ENCODE measurements around the gene CD81. TPM values are rescaled to one million over a fixed set of nuclear protein-coding genes. Genes with fewer than 3 reads are reported as not detected.

CD81 gene
- total RNA-seq, 5 donors from 2014 or later (not counting 1 experiment from before 2014, with no cell fraction given): 124 to 213 (median 146) TPM

DNA sequence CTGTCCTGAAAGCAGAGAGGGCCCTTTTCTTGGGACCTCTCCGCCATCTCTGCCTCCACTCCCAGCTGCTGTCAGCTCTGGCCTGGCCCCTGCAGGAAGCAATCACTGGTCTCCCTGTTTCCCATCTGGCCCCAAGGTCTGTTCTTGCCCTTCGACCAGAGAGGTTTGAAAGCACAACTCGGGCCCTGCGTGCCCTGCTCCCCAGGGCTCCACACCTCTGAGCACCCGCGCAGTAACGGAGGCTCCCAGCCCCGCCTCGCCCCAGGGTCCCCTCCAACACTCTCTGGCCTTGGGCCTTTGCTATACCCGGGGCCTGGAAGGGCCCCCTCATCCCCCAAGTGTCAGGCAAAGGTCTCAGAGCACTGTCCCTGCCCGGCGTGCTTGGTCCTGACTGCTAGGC, 7.8 kb upstream of the CD81 start:
- H3K4me3 Mint-ChIP-seq: no peak overlapping the region
- DNase-seq: no peak
- Histone ChIP-seq H3K4me1 (ENCODE audit: control insufficient read depth in 1 of 2, extremely low read depth in 1 of 2, insufficient read depth in 2 of 2, low read length in 2 of 2) (no peaks in the 10 kb centered on the region), H3K4me3 (ENCODE audit: control insufficient read depth in 1 of 2, extremely low read depth in 1 of 2, low read length in 1 of 2) (no peak overlapping the region), H3K27ac (ENCODE audit: low read length) (no peak overlapping the region), H3K27me3 (replicated peaks in 1 of 2; ENCODE audit: control insufficient read depth in 2 of 2, extremely low read depth in 1 of 2, insufficient read depth in 2 of 2, low read length in 1 of 2) (peaks cover 0 to 14% of the 10 kb centered on the region in 2 experiments), H3K9me3 (no peaks in the 10 kb centered on the region), H3K36me3 (ENCODE audit: control insufficient read depth in 2 of 2, extremely low read depth in 1 of 2, insufficient read depth in 1 of 2, low read length in 1 of 2) (no peaks in the 10 kb centered on the region)
- WGBS (ENCODE audit: insufficient coverage): 94% methylated on average over 7 of the region's 12 CpGs
- POLR2A ChIA-PET: no interaction called here
- H3K27ac Mint-ChIP-seq: no peak overlapping the region
- CTCF ChIA-PET: no interaction called here
- no peaks in the 10 kb centered on the region for H3K9me3 Mint-ChIP-seq
- H3K4me1 Mint-ChIP-seq: no peaks in the 10 kb centered on the region
- H3K27me3 Mint-ChIP-seq: no peaks in the 10 kb centered on the region
- ATAC-seq (replicated peaks in 1 of 4): no peak
- H3K36me3 Mint-ChIP-seq: no peaks in the 10 kb centered on the region

- Mint-ChIP-seq H3K27ac (no peak overlapping the region), H3K9me3 (no peaks in the 10 kb centered on the region), H3K27me3 (no peaks in the 10 kb centered on the region), H3K36me3 (no peaks in the 10 kb centered on the region), H3K4me3 (no peak overlapping the region), H3K4me1 (no peaks in the 10 kb centered on the region)
- Histone ChIP-seq H3K27ac (ENCODE audit: low read length) (no peak overlapping the region), H3K4me1 (ENCODE audit: control insufficient read depth in 1 of 2, extremely low read depth in 1 of 2, insufficient read depth in 2 of 2, low read length in 2 of 2) (no peaks in the 10 kb centered on the region), H3K36me3 (ENCODE audit: control insufficient read depth in 2 of 2, extremely low read depth in 1 of 2, insufficient read depth in 1 of 2, low read length in 1 of 2) (no peaks in the 10 kb centered on the region), H3K27me3 (replicated peaks in 1 of 2; ENCODE audit: control insufficient read depth in 2 of 2, extremely low read depth in 1 of 2, insufficient read depth in 2 of 2, low read length in 1 of 2) (peaks cover 0 to 14% of the 10 kb centered on the region in 2 experiments), H3K4me3 (ENCODE audit: control insufficient read depth in 1 of 2, extremely low read depth in 1 of 2, low read length in 1 of 2) (no peak overlapping the region), H3K9me3 (no peaks in the 10 kb centered on the region)
- DNase-seq (no peak), ATAC-seq (replicated peaks in 1 of 4) (no peak)
- ChIA-PET CTCF (no interaction called here), POLR2A (no interaction called here)
- 100% methylated on average over 2 of the region's 9 CpGs for WGBS (ENCODE audit: insufficient coverage)
Observed at GRCh38 chr11:2369896-2370295, 7.2 kb upstream of the CD81 start.

- no peak overlapping the region for H3K4me3 Mint-ChIP-seq
- H3K4me3 ChIP-seq (ENCODE audit: control insufficient read depth in 1 of 2, extremely low read depth in 1 of 2, low read length in 1 of 2): no peak overlapping the region
- H3K36me3 Mint-ChIP-seq: no peaks in the 10 kb centered on the region
- WGBS (ENCODE audit: insufficient coverage): 93% methylated on average over 7 of the region's 15 CpGs
- H3K27me3 ChIP-seq (replicated peaks in 1 of 2; ENCODE audit: control insufficient read depth in 2 of 2, extremely low read depth in 1 of 2, insufficient read depth in 2 of 2, low read length in 1 of 2): peaks cover 0 to 4% of the 10 kb centered on the region in 2 experiments
- peaks cover 6 to 24% of the 10 kb centered on the region in 2 experiments for H3K4me1 ChIP-seq (ENCODE audit: control insufficient read depth in 1 of 2, extremely low read depth in 1 of 2, insufficient read depth in 2 of 2, low read length in 2 of 2)
- peaks cover 4 to 18% (median 10%) of the 10 kb centered on the region in 3 donors for H3K4me1 Mint-ChIP-seq
- ATAC-seq (replicated peaks in 1 of 4) (no peak), DNase-seq (no peak)
- no peaks in the 10 kb centered on the region for H3K9me3 ChIP-seq
- H3K36me3 ChIP-seq (ENCODE audit: control insufficient read depth in 2 of 2, extremely low read depth in 1 of 2, insufficient read depth in 1 of 2, low read length in 1 of 2): peaks cover 0 to under 1% of the 10 kb centered on the region in 2 donors
- ChIA-PET POLR2A (no interaction called here), CTCF (no interaction called here)
- no peak overlapping the region for H3K27ac ChIP-seq (ENCODE audit: low read length)
- H3K27me3 Mint-ChIP-seq: no peaks in the 10 kb centered on the region
- H3K27ac Mint-ChIP-seq: no peak overlapping the region
- no peaks in the 10 kb centered on the region for H3K9me3 Mint-ChIP-seq
Observed at GRCh38 chr11:2374456-2375201, 2.5 kb upstream of the CD81 start.

DNA sequence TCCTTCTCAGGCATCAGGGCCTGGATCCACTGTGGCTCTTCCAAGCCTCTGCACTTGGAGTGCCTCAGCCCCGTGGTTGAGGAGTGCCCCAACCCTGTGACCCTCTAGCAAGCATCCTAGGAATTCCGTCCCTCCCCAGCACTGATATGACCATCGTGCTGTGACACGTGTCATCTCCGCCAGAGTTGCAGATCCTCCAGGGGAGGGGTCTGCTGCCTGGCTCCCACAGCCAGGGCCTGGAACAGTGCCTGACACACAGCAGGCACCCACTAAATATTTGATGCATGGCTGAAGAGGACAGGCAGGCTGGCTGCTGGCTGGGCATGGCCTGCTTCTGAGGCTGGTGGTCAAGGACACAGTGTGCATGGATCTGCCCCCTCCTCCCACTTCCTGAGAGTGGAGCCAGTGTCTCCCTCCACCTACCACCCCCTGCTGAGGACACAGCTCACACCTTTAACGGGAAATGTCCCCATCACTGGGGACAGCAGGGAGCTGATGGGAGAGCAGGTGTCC, 1.7 kb upstream of the CD81 start:
- no peak overlapping the region for H3K27ac Mint-ChIP-seq
- POLR2A ChIA-PET: no interaction called here
- DNase-seq: no peak

GRCh38 chr11:2375964-2376551, 1.1 kb upstream of the CD81 start:
- H3K27ac ChIP-seq (ENCODE audit: low read length): no peak overlapping the region
- H3K27ac Mint-ChIP-seq: no peak overlapping the region
- no peaks in the 10 kb centered on the region for H3K9me3 ChIP-seq
- DNase-seq (no peak), ATAC-seq (replicated peaks in 1 of 4) (no peak)
- peaks cover 6 to 8% of the 10 kb centered on the region in 2 donors for H3K36me3 ChIP-seq (ENCODE audit: control insufficient read depth in 2 of 2, extremely low read depth in 1 of 2, insufficient read depth in 1 of 2, low read length in 1 of 2)
- no peaks in the 10 kb centered on the region for H3K36me3 Mint-ChIP-seq
- H3K4me1 Mint-ChIP-seq: peaks cover 12 to 32% (median 24%) of the 10 kb centered on the region in 3 donors
- H3K4me3 ChIP-seq (ENCODE audit: control insufficient read depth in 1 of 2, extremely low read depth in 1 of 2, low read length in 1 of 2): no peak overlapping the region
- POLR2A ChIA-PET: no interaction called here
- H3K27me3 Mint-ChIP-seq: no peaks in the 10 kb centered on the region
- peaks cover 6 to 38% of the 10 kb centered on the region in 2 experiments for H3K4me1 ChIP-seq (ENCODE audit: control insufficient read depth in 1 of 2, extremely low read depth in 1 of 2, insufficient read depth in 2 of 2, low read length in 2 of 2)
- 91% methylated on average over 14 of the region's 16 CpGs for whole genome bisulfite sequencing (ENCODE audit: insufficient coverage)
- H3K27me3 ChIP-seq (replicated peaks in 1 of 2; ENCODE audit: control insufficient read depth in 2 of 2, extremely low read depth in 1 of 2, insufficient read depth in 2 of 2, low read length in 1 of 2): peaks cover 0 to 4% of the 10 kb centered on the region in 2 experiments
- CTCF ChIA-PET: interaction anchor here in 1 of 2 donors (2.3 kb wide), 1 partner anchor 12 kb away, joined by 6 read pairs; no protein-coding TSS in a partner anchor
- H3K4me3 Mint-ChIP-seq: peak overlapping the region; percentile 62 to 81 (median 65)
- no peaks in the 10 kb centered on the region for H3K9me3 Mint-ChIP-seq

More for the DNA sequence above, 1.7 kb upstream of the CD81 start:
- Histone ChIP-seq H3K27me3 (replicated peaks in 1 of 2; ENCODE audit: control insufficient read depth in 2 of 2, extremely low read depth in 1 of 2, insufficient read depth in 2 of 2, low read length in 1 of 2) (peaks cover 0 to 4% of the 10 kb centered on the region in 2 experiments), H3K9me3 (no peaks in the 10 kb centered on the region), H3K36me3 (ENCODE audit: control insufficient read depth in 2 of 2, extremely low read depth in 1 of 2, insufficient read depth in 1 of 2, low read length in 1 of 2) (peaks cover 5 to 6% of the 10 kb centered on the region in 2 donors), H3K4me1 (ENCODE audit: control insufficient read depth in 1 of 2, extremely low read depth in 1 of 2, insufficient read depth in 2 of 2, low read length in 2 of 2) (peaks cover 6 to 32% of the 10 kb centered on the region in 2 experiments), H3K27ac (ENCODE audit: low read length) (no peak overlapping the region), H3K4me3 (ENCODE audit: control insufficient read depth in 1 of 2, extremely low read depth in 1 of 2, low read length in 1 of 2) (no peak overlapping the region)
- no peaks in the 10 kb centered on the region for H3K36me3 Mint-ChIP-seq
- no peaks in the 10 kb centered on the region for H3K27me3 Mint-ChIP-seq
- H3K4me3 Mint-ChIP-seq: peak overlapping the region; percentile 4 to 81 (median 65)
- CTCF ChIA-PET: no interaction called here
- H3K9me3 Mint-ChIP-seq: no peaks in the 10 kb centered on the region
- ATAC-seq (replicated peaks in 1 of 4): no peak
- 98% methylated on average over 6 of the region's 6 CpGs for WGBS (ENCODE audit: insufficient coverage)
- peaks cover 11 to 26% (median 18%) of the 10 kb centered on the region in 3 donors for H3K4me1 Mint-ChIP-seq
